Esophagus muscularis mucosa (tissue), 4 donors: Measurements from ENCODE around the gene DCLK3. TPM values are rescaled to one million over a fixed set of nuclear protein-coding genes. Genes with fewer than 3 reads are reported as not detected.

ENCODE experiments used
- DNase-seq: peaks from one replicate; pipeline ENCODE4 v3.0.0-alpha.2; 2017; ENCODE audit errors: extremely low spot score
- H3K27ac ChIP-seq, 4 donors: fragments of 200-600 bp; sonication (generic); replicated peaks in 1 of 4; 1 replicate in 3 of 4; 2 replicates in 1 of 4; pipeline ENCODE4 v1.5.1; 2016 to 2019; ENCODE audit warnings: mild to moderate bottlenecking in 1 of 4
- H3K27me3 ChIP-seq, 4 donors: fragments of 200-600 bp; sonication (generic); one replicate each; pipeline versions ENCODE4 v1.5.1 to v1.6.0; 2016 to 2019
- H3K36me3 ChIP-seq, 4 donors: fragments of 200-600 bp; sonication (generic); one replicate each; pipeline ENCODE4 v1.5.1; 2016 to 2019
- H3K4me1 ChIP-seq, 4 donors: fragments of 200-600 bp; sonication (generic); one replicate each; pipeline ENCODE4 v1.5.1; 2016 to 2019
- H3K4me3 ChIP-seq, 4 donors: fragments of 200-600 bp; sonication (generic); 1 replicate in 2 of 4; 2 replicates in 2 of 4; pipeline ENCODE4 v1.5.1; 2016 to 2019; ENCODE audit warnings: mild to moderate bottlenecking in 4 of 4, moderate library complexity in 1 of 4
- H3K9me3 ChIP-seq, 4 donors: fragments of 200-600 bp; sonication (generic); 1 replicate in 3 of 4; 2 replicates in 1 of 4; pipeline ENCODE4 v1.5.1; 2016 to 2019
- CTCF ChIP-seq, 3 experiments: fragments of 200-600 bp in 2 of 3; fragments of 450-650 bp in 1 of 3; sonication (generic) in 2 of 3; IDR thresholded peaks; one replicate each; pipeline ENCODE4 v1.5.1; 2017 to 2019; ENCODE audit warnings: antibody characterized with exemption in 3 of 3, mild to moderate bottlenecking in 2 of 3, moderate library complexity in 1 of 3
- EP300 ChIP-seq: sonication (generic); formaldehyde crosslinking; IDR thresholded peaks from one replicate; pipeline ENCODE4 v1.6.1; 2017; ENCODE audit warnings: antibody characterized with exemption
- POLR2A ChIP-seq: fragments of 450-650 bp; IDR thresholded peaks from one replicate; pipeline ENCODE4 v1.6.1; 2017; ENCODE audit warnings: antibody characterized with exemption, moderate library complexity, mild to moderate bottlenecking, low read depth
- POLR2AphosphoS5 ChIP-seq, 2 donors: sonication (generic); formaldehyde crosslinking; IDR thresholded peaks; one replicate each; pipeline ENCODE4 v1.6.1; 2017; ENCODE audit warnings: antibody characterized with exemption in 2 of 2
- WGBS: methylation state at CpG from one replicate; pipeline ENCODE4 v1.1.5; 2018; 5-methylcytosine and 5-hydroxymethylcytosine counted together
- intact Hi-C: fragments of 100-400 bp; cut with DNase I; formaldehyde crosslinking; loops from one replicate; pipeline ENCODE4 v1.15.1; 2023
- total RNA-seq, 4 donors: library from RNA; depleted of rRNA; stranded (reverse); fragments of >200 nt; gene quantifications; one replicate each; pipeline versions ENCODE4 v1.1.0 to v1.2.1, GENCODE V29; 2016

Gene DCLK3
- total RNA-seq, 4 donors from 2014 or later = under 0.01 to 0.33 (median 0.21) TPM

- 52% methylated on average over 2 of the region's 2 CpGs for WGBS
- no peak for DNase-seq
- H3K4me3 ChIP-seq = no peak overlapping the region
- no peaks in the 10 kb centered on the region for H3K9me3 ChIP-seq
- no peaks in the 10 kb centered on the region for H3K4me1 ChIP-seq
- H3K27me3 ChIP-seq = no peaks in the 10 kb centered on the region
- H3K27ac ChIP-seq = no peak overlapping the region
- intact Hi-C loops = no loop called here
- no peaks in the 10 kb centered on the region for H3K36me3 ChIP-seq
- TF ChIP-seq CTCF (IDR thresholded peaks at IDR 0.05) (no peak), POLR2A (no peak), EP300 (no peak), POLR2AphosphoS5 (IDR thresholded peaks at IDR 0.05) (no peak)
Observed at GRCh38 chr3:36776436-36776835, 12.1 kb upstream of the DCLK3 start.

GRCh38 chr3:36774052-36774451 lies 9.7 kb upstream of the DCLK3 start:
- no peak overlapping the region for H3K27ac ChIP-seq
- WGBS = 36% methylated on average over 3 of the region's 3 CpGs
- no peaks in the 10 kb centered on the region for H3K9me3 ChIP-seq
- intact Hi-C loops = no loop called here
- no peaks in the 10 kb centered on the region for H3K27me3 ChIP-seq
- H3K4me3 ChIP-seq = no peak overlapping the region
- no peaks in the 10 kb centered on the region for H3K36me3 ChIP-seq
- no peak for DNase-seq
- no peak for TF ChIP-seq CTCF (IDR thresholded peaks at IDR 0.05)
- TF ChIP-seq EP300 = no peak
- no peak for TF ChIP-seq POLR2A
- no peak for TF ChIP-seq POLR2AphosphoS5 (IDR thresholded peaks at IDR 0.05)
- H3K4me1 ChIP-seq = no peaks in the 10 kb centered on the region

- intact Hi-C loops = no loop called here
- no peak for DNase-seq
Observed at GRCh38 chr3:36771931-36772330, 7.6 kb upstream of the DCLK3 start.

GRCh38 chr3:36769926-36770325 lies 5.6 kb upstream of the DCLK3 start:
- no peak for DNase-seq
- Histone ChIP-seq H3K27me3 (peaks cover 0 to 6% (median 0%) of the 10 kb centered on the region in 4 donors), H3K4me1 (no peaks in the 10 kb centered on the region), H3K36me3 (no peaks in the 10 kb centered on the region), H3K4me3 (no peak overlapping the region), H3K27ac (no peak overlapping the region), H3K9me3 (no peaks in the 10 kb centered on the region)
- 53% methylated on average over 1 of the region's 1 CpG for WGBS
- intact Hi-C loops = no loop called here
- no peak for TF ChIP-seq EP300
- no peak for TF ChIP-seq POLR2A
- TF ChIP-seq POLR2AphosphoS5 (IDR thresholded peaks at IDR 0.05) = no peak
- TF ChIP-seq CTCF (IDR thresholded peaks at IDR 0.05) = no peak

More at GRCh38 chr3:36771931-36772330, 7.6 kb upstream of the DCLK3 start:
- Histone ChIP-seq H3K4me3 (no peak overlapping the region), H3K4me1 (no peaks in the 10 kb centered on the region), H3K27me3 (no peaks in the 10 kb centered on the region), H3K36me3 (no peaks in the 10 kb centered on the region), H3K9me3 (no peaks in the 10 kb centered on the region), H3K27ac (no peak overlapping the region)
- TF ChIP-seq EP300 (no peak), CTCF (IDR thresholded peaks at IDR 0.05) (no peak), POLR2A (no peak), POLR2AphosphoS5 (IDR thresholded peaks at IDR 0.05) (no peak)

GRCh38 chr3:36765104-36765503 lies 751 bp upstream of the DCLK3 start:
- H3K27ac ChIP-seq = no peak overlapping the region
- no peaks in the 10 kb centered on the region for H3K36me3 ChIP-seq
- no peak overlapping the region for H3K4me3 ChIP-seq
- TF ChIP-seq POLR2A (no peak), CTCF (IDR thresholded peaks at IDR 0.05) (no peak), POLR2AphosphoS5 (IDR thresholded peaks at IDR 0.05) (no peak), EP300 (no peak)
- peaks cover 0 to 14% (median 7%) of the 10 kb centered on the region in 4 donors for H3K4me1 ChIP-seq
- H3K27me3 ChIP-seq = peaks cover 0 to 46% (median 9%) of the 10 kb centered on the region in 4 donors
- intact Hi-C loops = no loop called here
- no peaks in the 10 kb centered on the region for H3K9me3 ChIP-seq
- DNase-seq = no peak
- WGBS = 71% methylated on average over 7 of the region's 7 CpGs
